HCT116 (cell line): Measurements from ENCODE around the gene FAM89B.

Source experiments
- CEBPB ChIP-seq: IDR thresholded peaks from 2 replicates; pipeline ENCODE4 v1.6.1; 2012; ENCODE audit warnings: low read depth
- EGR1 ChIP-seq: IDR thresholded peaks from 2 replicates; pipeline ENCODE4 v1.6.1; 2012; ENCODE audit warnings: low read depth
- EZH2 ChIP-seq: fragments of 200-600 bp; sonication (generic); IDR thresholded peaks from 2 replicates; pipeline ENCODE4 v1.6.1; 2017; ENCODE audit warnings: antibody characterized with exemption, mixed run types
- EZH2phosphoT487 ChIP-seq: fragments of 200-600 bp; IDR thresholded peaks from 2 replicates; pipeline ENCODE4 v1.6.1; 2018; ENCODE audit warnings: antibody characterized with exemption, borderline replicate concordance
- FOSL1 ChIP-seq: IDR thresholded peaks from 2 replicates; pipeline ENCODE4 v1.6.1; 2012; ENCODE audit warnings: low read depth
- POLR2A ChIP-seq: IDR thresholded peaks from 2 replicates; pipeline ENCODE4 v1.7.0; 2011; ENCODE audit warnings: borderline replicate concordance; ENCODE audit not compliant: insufficient read depth, insufficient read length; ENCODE audit errors: extremely low read depth
- TCF7L2 ChIP-seq: IDR thresholded peaks from 2 replicates; pipeline ENCODE4 v1.7.0; 2011; ENCODE audit warnings: borderline replicate concordance, inconsistent platforms; ENCODE audit not compliant: insufficient read depth, insufficient read length; ENCODE audit errors: extremely low read depth
- ZNF274 ChIP-seq: fragments of 200-500 bp; sonication (Bioruptor generic); IDR thresholded peaks from 2 replicates; pipeline ENCODE4 v1.6.1; 2014; ENCODE audit warnings: mild to moderate bottlenecking, low read depth, low read length, inconsistent platforms
- TF ChIP-seq, protein P1 (sequence below), 3 experiments: fragments of 200-600 bp in 1 of 3; sonication (generic) in 1 of 3; IDR thresholded peaks in 2 of 3; conservative IDR thresholded peaks in 1 of 3; 2 replicates each; pipeline ENCODE4 v1.5.1; 2012 to 2017; ENCODE audit warnings: low read depth in 2 of 3, low read length in 2 of 3, antibody characterized with exemption in 1 of 3, borderline replicate concordance in 1 of 3, control low read depth in 1 of 3, mild to moderate bottlenecking in 1 of 3, mixed read lengths in 1 of 3, mixed run types in 1 of 3, moderate library complexity in 1 of 3; ENCODE audit not compliant: insufficient read depth in 1 of 3
- TF ChIP-seq, protein P2 (sequence below): IDR thresholded peaks from 2 replicates; pipeline ENCODE4 v1.6.1; 2012; ENCODE audit warnings: low read depth
- TF ChIP-seq, protein P3 (sequence below): IDR thresholded peaks from 2 replicates; pipeline ENCODE4 v1.6.1; 2012

DNA sequence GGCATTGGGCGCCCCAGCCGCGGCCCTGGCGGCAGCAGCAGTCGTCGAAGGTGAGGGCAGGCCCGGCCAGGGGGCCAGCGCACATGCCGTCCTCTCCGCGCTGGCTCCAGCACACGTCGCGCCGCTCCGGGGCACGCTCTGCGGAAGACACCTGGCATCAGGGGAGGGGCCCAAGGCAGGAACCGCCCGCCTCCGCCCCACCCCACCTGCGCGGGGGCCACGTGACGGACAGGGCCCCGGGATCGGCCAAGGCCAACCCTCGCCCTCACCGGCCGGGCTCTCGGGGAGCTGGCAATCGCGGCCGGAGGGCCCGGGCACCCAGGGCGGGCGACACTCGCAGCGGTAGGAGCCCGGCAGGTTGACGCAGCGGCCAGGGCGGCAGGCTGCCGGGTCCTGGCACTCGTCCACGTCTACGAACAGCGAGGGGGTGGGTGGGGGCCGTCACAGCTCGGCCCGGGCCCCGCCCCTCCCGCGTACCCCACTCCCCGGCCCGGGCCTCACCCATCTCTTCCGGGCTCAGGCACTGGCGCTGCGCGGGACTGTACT, 32.5 kb upstream of the FAM89B start:
- TF ChIP-seq POLR2A (peak; percentile 58), FOSL1 (no peak), EZH2 (no peak), EZH2phosphoT487 (no peak), TCF7L2 (no peak), ZNF274 (no peak), CEBPB (no peak), EGR1 (no peak)
- TF ChIP-seq, protein P1, sequence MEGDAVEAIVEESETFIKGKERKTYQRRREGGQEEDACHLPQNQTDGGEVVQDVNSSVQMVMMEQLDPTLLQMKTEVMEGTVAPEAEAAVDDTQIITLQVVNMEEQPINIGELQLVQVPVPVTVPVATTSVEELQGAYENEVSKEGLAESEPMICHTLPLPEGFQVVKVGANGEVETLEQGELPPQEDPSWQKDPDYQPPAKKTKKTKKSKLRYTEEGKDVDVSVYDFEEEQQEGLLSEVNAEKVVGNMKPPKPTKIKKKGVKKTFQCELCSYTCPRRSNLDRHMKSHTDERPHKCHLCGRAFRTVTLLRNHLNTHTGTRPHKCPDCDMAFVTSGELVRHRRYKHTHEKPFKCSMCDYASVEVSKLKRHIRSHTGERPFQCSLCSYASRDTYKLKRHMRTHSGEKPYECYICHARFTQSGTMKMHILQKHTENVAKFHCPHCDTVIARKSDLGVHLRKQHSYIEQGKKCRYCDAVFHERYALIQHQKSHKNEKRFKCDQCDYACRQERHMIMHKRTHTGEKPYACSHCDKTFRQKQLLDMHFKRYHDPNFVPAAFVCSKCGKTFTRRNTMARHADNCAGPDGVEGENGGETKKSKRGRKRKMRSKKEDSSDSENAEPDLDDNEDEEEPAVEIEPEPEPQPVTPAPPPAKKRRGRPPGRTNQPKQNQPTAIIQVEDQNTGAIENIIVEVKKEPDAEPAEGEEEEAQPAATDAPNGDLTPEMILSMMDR (IDR thresholded peaks at IDR 0.05 in 2 of 3, conservative IDR thresholded peaks at IDR 0.05 in 1 of 3; ENCODE audit: borderline replicate concordance in 1 of 3, insufficient read depth in 1 of 3, low read depth in 2 of 3, low read length in 2 of 3): no peak
- TF ChIP-seq, protein P2, sequence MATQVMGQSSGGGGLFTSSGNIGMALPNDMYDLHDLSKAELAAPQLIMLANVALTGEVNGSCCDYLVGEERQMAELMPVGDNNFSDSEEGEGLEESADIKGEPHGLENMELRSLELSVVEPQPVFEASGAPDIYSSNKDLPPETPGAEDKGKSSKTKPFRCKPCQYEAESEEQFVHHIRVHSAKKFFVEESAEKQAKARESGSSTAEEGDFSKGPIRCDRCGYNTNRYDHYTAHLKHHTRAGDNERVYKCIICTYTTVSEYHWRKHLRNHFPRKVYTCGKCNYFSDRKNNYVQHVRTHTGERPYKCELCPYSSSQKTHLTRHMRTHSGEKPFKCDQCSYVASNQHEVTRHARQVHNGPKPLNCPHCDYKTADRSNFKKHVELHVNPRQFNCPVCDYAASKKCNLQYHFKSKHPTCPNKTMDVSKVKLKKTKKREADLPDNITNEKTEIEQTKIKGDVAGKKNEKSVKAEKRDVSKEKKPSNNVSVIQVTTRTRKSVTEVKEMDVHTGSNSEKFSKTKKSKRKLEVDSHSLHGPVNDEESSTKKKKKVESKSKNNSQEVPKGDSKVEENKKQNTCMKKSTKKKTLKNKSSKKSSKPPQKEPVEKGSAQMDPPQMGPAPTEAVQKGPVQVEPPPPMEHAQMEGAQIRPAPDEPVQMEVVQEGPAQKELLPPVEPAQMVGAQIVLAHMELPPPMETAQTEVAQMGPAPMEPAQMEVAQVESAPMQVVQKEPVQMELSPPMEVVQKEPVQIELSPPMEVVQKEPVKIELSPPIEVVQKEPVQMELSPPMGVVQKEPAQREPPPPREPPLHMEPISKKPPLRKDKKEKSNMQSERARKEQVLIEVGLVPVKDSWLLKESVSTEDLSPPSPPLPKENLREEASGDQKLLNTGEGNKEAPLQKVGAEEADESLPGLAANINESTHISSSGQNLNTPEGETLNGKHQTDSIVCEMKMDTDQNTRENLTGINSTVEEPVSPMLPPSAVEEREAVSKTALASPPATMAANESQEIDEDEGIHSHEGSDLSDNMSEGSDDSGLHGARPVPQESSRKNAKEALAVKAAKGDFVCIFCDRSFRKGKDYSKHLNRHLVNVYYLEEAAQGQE: no peak
- TF ChIP-seq, protein P3, sequence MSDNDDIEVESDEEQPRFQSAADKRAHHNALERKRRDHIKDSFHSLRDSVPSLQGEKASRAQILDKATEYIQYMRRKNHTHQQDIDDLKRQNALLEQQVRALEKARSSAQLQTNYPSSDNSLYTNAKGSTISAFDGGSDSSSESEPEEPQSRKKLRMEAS: no peak
